Heart right ventricle (tissue), 16 donors: ENCODE data around the gene COPS2. TPM values are rescaled to one million over a fixed set of nuclear protein-coding genes. Genes with fewer than 3 reads are reported as not detected.
A peak's percentile ranks its signal among the peaks of the same experiment; 100 is the strongest.

Source experiments
- ATAC-seq, 8 donors: fragments of 200-7000 bp; cut with Tn5 transposase; one replicate each; pipeline ENCODE4 v1.9.1; 2020; ENCODE audit warnings: mild to moderate bottlenecking in 8 of 8, moderate library complexity in 8 of 8, moderate number of reproducible peaks in 1 of 8
- DNase-seq, 2 donors: peaks; one replicate each; pipeline ENCODE4 v3.0.0-alpha.2; 2020
- H3K27ac ChIP-seq, 10 donors: fragments of 200-600 bp; sonication (generic) in 2 of 10; one replicate each; pipeline versions ENCODE4 v1.5.0 to v1.8.0; 2020 to 2022; ENCODE audit warnings: mild to moderate bottlenecking in 3 of 10
- H3K27me3 ChIP-seq, 7 donors: fragments of 200-600 bp; one replicate each; pipeline ENCODE4 v1.8.0; 2021 to 2022; ENCODE audit warnings: mild to moderate bottlenecking in 2 of 7
- H3K36me3 ChIP-seq, 9 donors: fragments of 200-600 bp; sonication (generic) in 1 of 9; one replicate each; pipeline versions ENCODE4 v1.5.0 to v1.8.0; 2020 to 2022; ENCODE audit warnings: mild to moderate bottlenecking in 2 of 9
- H3K4me1 ChIP-seq, 9 donors: fragments of 200-600 bp; sonication (generic) in 1 of 9; one replicate each; pipeline versions ENCODE4 v1.5.0 to v1.8.0; 2020 to 2022; ENCODE audit warnings: mild to moderate bottlenecking in 4 of 9
- H3K4me3 ChIP-seq, 10 donors: fragments of 200-600 bp; sonication (generic) in 2 of 10; one replicate each; pipeline versions ENCODE4 v1.5.0 to v1.8.0; 2020 to 2022; ENCODE audit warnings: mild to moderate bottlenecking in 7 of 10, moderate library complexity in 2 of 10
- H3K9me3 ChIP-seq, 11 donors: fragments of 200-600 bp in 10 of 11; sonication (generic) in 2 of 11; one replicate each; pipeline versions ENCODE4 v1.5.0 to v1.8.0; 2013 to 2022; ENCODE audit warnings: mild to moderate bottlenecking in 2 of 11, control low read depth in 1 of 11, moderate library complexity in 1 of 11
- WGBS, 2 donors: extraction: QIAGEN DNeasy Blood & Tissue Kit; methylation state at CpG; one replicate each; pipeline ENCODE4 v1.1.7; 2013; ENCODE audit warnings: inconsistent platforms in 1 of 2; 5-methylcytosine and 5-hydroxymethylcytosine counted together
- intact Hi-C, 10 donors: fragments of 100-400 bp; cut with DNase I; formaldehyde crosslinking; loops; one replicate each; pipeline versions ENCODE4 v1.11.1 to v1.14.2; 2022
- polyA plus RNA-seq, 2 donors: library from polyadenylated mRNA; stranded (reverse); fragments of 200-250 nt; gene quantifications; one replicate each; pipeline ENCODE4 v1.2.3, GENCODE V29; 2013
- total RNA-seq, 10 donors: library from RNA; stranded (reverse); fragmentation: NEBNext Ultra II Directional in 3 of 10; extraction: Animal tissue kit (Norgen Biotek cat#: 25700) in 3 of 10; gene quantifications; one replicate each; pipeline versions ENCODE4 v1.2.1 to v1.2.4, GENCODE V29; 2021 to 2023
- TF ChIP-seq, protein P1 (sequence below), 9 donors: fragments of 200-600 bp; sonication (generic) in 2 of 9; IDR thresholded peaks; one replicate each; pipeline versions ENCODE4 v1.5.0 to v1.8.0; 2021 to 2022; ENCODE audit warnings: antibody characterized with exemption in 9 of 9, mild to moderate bottlenecking in 5 of 9, moderate library complexity in 1 of 9
- donor health status: Arrhythmogenic right ventricular cardiomyopathy.
- donor health status: ischemic (EF 13 %, LVEDD 7.1; RV severe dilation, severe dysfunction).
- donor health status: healthy with polysubstance abuse.
- donor health status: DM: no; HTN: yes; CAD: no.
- donor health status: DM: no; HTN: no; CAD: no.
- donor health status: ischemic (EF 25% LVEDD 6.9; RV normal size, moderate dysfunction).
- donor health status: ischemic (EF 25% LVEDD 5.7; RV mildly dilated, moderate dysfunction).
- donor health status: healthy.
- donor health status: DM: yes; HTN: yes; CAD: no.
- donor health status: Ischemic cardiomyopathy.
- donor health status: ischemic (EF 35%, LVEDD 5.7; RV mildly dilated, moderate dysfunction).
- donor health status: nonischemic (EF 11% LVEDD 7.7; RV severe dilation, severe dysfunction).
- donor health status: DM: yes; HTN: yes; CAD: no.
- donor health status: PGD.
- donor health status: ischemic (EF 29% LVEDD 5.4; RV normal size, mild dysfunction).
- donor health status: nonischemic (EF 23%, LVEDD 6.1; RV moderate dilation, normal function).

Gene COPS2
- total and polyA plus RNA-seq, 12 donors: 23.8 to 91.8 (median 86.1) TPM

DNA sequence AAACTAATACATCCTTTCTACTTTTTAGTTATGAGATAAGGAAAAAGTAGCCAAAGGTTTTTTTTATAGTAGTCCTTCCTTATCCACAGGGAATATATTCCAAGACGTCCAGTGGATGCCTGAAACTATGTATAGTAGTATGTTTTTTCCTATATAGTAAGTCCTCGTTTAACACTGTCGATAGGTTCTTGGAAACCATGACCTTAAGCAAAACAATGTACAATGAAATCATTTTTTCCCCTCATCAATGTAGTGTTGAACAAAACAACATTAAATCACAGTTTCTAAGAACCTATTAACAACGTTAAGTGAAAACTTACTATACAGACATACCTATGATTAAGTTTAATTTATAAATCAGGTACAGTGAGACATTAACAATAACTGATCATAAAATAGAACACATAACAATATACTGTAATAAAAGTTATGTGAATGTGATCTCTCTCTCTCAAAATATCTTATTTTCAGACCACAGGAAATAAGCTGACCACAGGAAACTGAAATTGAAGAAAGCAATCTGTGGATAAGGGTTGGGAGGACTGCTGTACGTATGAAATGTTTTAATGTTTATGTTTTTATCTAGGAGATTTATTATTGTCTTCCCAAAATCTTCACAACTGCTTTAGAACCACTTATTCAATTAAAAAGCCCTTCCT, 20.6 kb downstream of the COPS2 start:
- ATAC-seq: no peak
- Histone ChIP-seq H3K9me3 (no peaks in the 10 kb centered on the region), H3K27me3 (no peaks in the 10 kb centered on the region), H3K27ac (no peak overlapping the region), H3K36me3 (peaks cover 0 to 100% (median 45%) of the 10 kb centered on the region in 9 donors), H3K4me1 (peaks cover 0 to 17% (median 0%) of the 10 kb centered on the region in 9 donors), H3K4me3 (no peak overlapping the region)
- WGBS, 2 donors: 68 to 70% methylated on average over 5 of the region's 5 CpGs
- DNase-seq: no peak
- TF ChIP-seq, protein P1, sequence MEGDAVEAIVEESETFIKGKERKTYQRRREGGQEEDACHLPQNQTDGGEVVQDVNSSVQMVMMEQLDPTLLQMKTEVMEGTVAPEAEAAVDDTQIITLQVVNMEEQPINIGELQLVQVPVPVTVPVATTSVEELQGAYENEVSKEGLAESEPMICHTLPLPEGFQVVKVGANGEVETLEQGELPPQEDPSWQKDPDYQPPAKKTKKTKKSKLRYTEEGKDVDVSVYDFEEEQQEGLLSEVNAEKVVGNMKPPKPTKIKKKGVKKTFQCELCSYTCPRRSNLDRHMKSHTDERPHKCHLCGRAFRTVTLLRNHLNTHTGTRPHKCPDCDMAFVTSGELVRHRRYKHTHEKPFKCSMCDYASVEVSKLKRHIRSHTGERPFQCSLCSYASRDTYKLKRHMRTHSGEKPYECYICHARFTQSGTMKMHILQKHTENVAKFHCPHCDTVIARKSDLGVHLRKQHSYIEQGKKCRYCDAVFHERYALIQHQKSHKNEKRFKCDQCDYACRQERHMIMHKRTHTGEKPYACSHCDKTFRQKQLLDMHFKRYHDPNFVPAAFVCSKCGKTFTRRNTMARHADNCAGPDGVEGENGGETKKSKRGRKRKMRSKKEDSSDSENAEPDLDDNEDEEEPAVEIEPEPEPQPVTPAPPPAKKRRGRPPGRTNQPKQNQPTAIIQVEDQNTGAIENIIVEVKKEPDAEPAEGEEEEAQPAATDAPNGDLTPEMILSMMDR (IDR thresholded peaks at IDR 0.05): no peak
- intact Hi-C loops: loop anchor here in 2 of 10 donors (10.0 kb wide), 1 partner anchor 110 kb away; no protein-coding TSS in a partner anchor

DNA sequence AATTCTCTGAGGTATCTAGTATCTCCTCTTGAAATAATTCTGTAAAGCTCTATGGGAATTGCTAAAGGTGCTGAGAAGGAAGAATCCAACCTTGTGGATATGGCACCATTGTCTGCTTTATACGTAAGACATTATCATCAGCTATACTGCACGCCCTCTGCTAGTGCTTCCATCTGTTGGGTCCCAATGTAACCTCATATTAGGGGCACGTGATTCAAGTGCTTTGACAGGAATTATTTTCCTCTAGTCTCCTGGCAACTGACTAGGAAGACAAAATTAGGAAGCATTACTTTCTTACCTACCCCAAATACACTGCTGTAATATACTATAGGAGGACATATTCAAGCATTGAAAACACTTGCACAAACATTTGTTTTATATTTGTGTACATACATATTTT, 24.0 kb downstream of the COPS2 start:
- 35 to 64% methylated on average over 3 of the region's 3 CpGs for WGBS, 2 donors
- peak in 4 of 8 donors; percentile 62 to 75 (median 72) for ATAC-seq
- Histone ChIP-seq H3K27me3 (no peaks in the 10 kb centered on the region), H3K9me3 (no peaks in the 10 kb centered on the region), H3K36me3 (peaks cover 0 to 100% (median 53%) of the 10 kb centered on the region in 9 donors), H3K4me1 (peaks cover 0 to 17% (median 0%) of the 10 kb centered on the region in 9 donors), H3K27ac (no peak overlapping the region), H3K4me3 (no peak overlapping the region)
- DNase-seq: no peak
- TF ChIP-seq, protein P1 (IDR thresholded peaks at IDR 0.05): no peak
- intact Hi-C loops: loop anchor here in 2 of 10 donors (10.0 kb wide), 1 partner anchor 107 kb away; no protein-coding TSS in a partner anchor

DNA sequence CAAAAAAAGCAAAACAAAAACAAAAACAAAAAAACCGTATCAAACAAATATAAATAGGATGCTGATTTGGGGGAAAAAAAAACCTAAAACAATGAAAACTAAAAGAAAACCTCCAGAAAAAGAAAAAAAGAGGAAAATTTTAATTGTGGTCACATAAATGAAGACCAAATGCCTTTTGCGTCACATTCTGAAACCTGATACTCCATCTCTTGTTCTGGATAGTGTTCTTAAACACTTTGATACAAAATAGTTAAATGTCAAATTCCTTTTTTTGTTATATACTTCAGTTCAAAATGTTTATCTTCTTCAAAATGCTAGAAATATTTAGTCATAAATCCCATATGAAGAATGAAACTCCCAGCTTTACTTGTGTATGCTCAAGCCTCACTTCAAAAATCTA, 31.0 kb downstream of the COPS2 start:
- ATAC-seq (no peak), DNase-seq (no peak)
- H3K27ac ChIP-seq: no peak overlapping the region
- no peaks in the 10 kb centered on the region for H3K27me3 ChIP-seq
- H3K9me3 ChIP-seq: no peaks in the 10 kb centered on the region
- peaks cover 0 to 10% (median 0%) of the 10 kb centered on the region in 9 donors for H3K4me1 ChIP-seq
- WGBS, 2 donors: 66 to 93% methylated on average over 2 of the region's 2 CpGs
- no peak overlapping the region for H3K4me3 ChIP-seq
- intact Hi-C loops: loop anchor here in 2 of 10 donors (10.0 kb wide), 2 partner anchors 80 to 100 kb away; partner anchors contain the start of gene SECISBP2L (in 1 of the 2)
- peaks cover 0 to 58% (median 28%) of the 10 kb centered on the region in 9 donors for H3K36me3 ChIP-seq
- TF ChIP-seq, protein P1 (IDR thresholded peaks at IDR 0.05): no peak

DNA sequence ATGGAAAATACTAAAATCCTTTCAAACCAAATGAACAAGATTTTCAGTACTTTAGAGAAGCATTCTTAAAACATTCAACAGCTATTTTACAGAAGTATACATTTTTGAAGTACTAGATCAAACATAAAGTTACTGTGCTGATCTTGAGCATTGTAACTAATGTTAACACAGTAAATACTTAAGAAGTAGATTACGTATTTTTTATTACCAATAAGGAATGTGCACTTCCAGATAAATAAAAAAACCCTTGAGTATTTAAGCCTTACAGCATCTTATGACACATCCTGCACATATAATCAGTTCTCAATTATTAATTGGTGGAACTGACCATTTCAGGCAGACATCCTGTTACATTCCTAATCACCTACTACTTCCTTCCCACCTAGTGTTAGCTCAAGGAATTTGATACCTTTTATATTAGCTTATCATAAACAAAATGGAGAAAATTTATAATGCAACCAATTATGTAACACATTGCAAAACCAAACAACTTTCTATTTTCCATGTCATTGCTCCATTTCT, 32.8 kb downstream of the COPS2 start:
- ATAC-seq (no peak), DNase-seq (no peak)
- Histone ChIP-seq H3K36me3 (peaks cover 0 to 50% (median 13%) of the 10 kb centered on the region in 9 donors), H3K9me3 (no peaks in the 10 kb centered on the region), H3K4me1 (peaks cover 0 to 10% (median 0%) of the 10 kb centered on the region in 9 donors), H3K27ac (no peak overlapping the region), H3K27me3 (no peaks in the 10 kb centered on the region), H3K4me3 (no peak overlapping the region)
- TF ChIP-seq, protein P1 (IDR thresholded peaks at IDR 0.05): no peak
- intact Hi-C loops: loop anchor here in 2 of 10 donors (10.0 kb wide), 2 partner anchors 78 to 98 kb away; partner anchors contain the start of gene SECISBP2L (in 1 of the 2)
- 81 to 82% methylated on average over 1 of the region's 1 CpG for WGBS, 2 donors
